KMS-11 (cell line): ENCODE results near the gene SLAMF9.
"Not testable (repeated sequence)": the region's sequence is repeated elsewhere in the genome, so short reads cannot be mapped to it uniquely, and the experiment has no call there.

Experiments used
- H2AFZ ChIP-seq: fragments of 200-600 bp; sonication (generic); 2 replicates; pipeline ENCODE4 v1.6.1; 2016; ENCODE audit warnings: antibody characterized with exemption, mixed run types, low read depth
- H3K27ac ChIP-seq: fragments of 200-600 bp; sonication (generic); 2 replicates; pipeline ENCODE4 v1.6.1; 2016; ENCODE audit warnings: mild to moderate bottlenecking, mixed run types
- H3K27me3 ChIP-seq: fragments of 200-600 bp; sonication (generic); 2 replicates; pipeline ENCODE4 v1.6.1; 2017; ENCODE audit warnings: mild to moderate bottlenecking, low read depth, mixed run types, moderate library complexity; ENCODE audit not compliant: insufficient read depth
- H3K36me3 ChIP-seq: fragments of 200-600 bp; sonication (generic); 2 replicates; pipeline ENCODE4 v1.6.1; 2017; ENCODE audit warnings: mild to moderate bottlenecking, mixed run types; ENCODE audit not compliant: insufficient read depth
- H3K4me1 ChIP-seq: fragments of 200-600 bp; sonication (generic); 2 replicates; pipeline ENCODE4 v1.6.1; 2016; ENCODE audit warnings: mild to moderate bottlenecking, low read depth, mixed run types; ENCODE audit not compliant: poor library complexity, severe bottlenecking
- H3K4me2 ChIP-seq: fragments of 200-600 bp; sonication (generic); 2 replicates; pipeline ENCODE4 v1.7.0; 2016; ENCODE audit warnings: mild to moderate bottlenecking, mixed run types
- H3K4me3 ChIP-seq: fragments of 200-600 bp; sonication (generic); IDR thresholded peaks from 2 replicates; pipeline ENCODE4 v1.6.1; 2017; ENCODE audit warnings: low read depth, low read length, mixed read lengths; ENCODE audit not compliant: insufficient read depth
- H3K79me2 ChIP-seq: fragments of 200-600 bp; sonication (generic); 2 replicates; pipeline ENCODE4 v1.6.1; 2016; ENCODE audit warnings: low read depth, mixed run types; ENCODE audit not compliant: insufficient read depth
- H3K9ac ChIP-seq: fragments of 200-600 bp; sonication (generic); 2 replicates; pipeline ENCODE4 v1.6.1; 2016; ENCODE audit warnings: mild to moderate bottlenecking, mixed run types
- H4K20me1 ChIP-seq: fragments of 200-600 bp; sonication (generic); 2 replicates; pipeline ENCODE4 v1.6.1; 2016; ENCODE audit warnings: mild to moderate bottlenecking, mixed run types; ENCODE audit not compliant: insufficient read depth
- TF ChIP-seq, protein P1 (sequence below): fragments of 200-600 bp; sonication (generic); conservative IDR thresholded peaks from 2 replicates; pipeline ENCODE4 v1.6.1; 2017; ENCODE audit warnings: low read depth, mild to moderate bottlenecking, antibody characterized with exemption, low read length, moderate library complexity, mixed read lengths

The SLAMF9 gene

DNA sequence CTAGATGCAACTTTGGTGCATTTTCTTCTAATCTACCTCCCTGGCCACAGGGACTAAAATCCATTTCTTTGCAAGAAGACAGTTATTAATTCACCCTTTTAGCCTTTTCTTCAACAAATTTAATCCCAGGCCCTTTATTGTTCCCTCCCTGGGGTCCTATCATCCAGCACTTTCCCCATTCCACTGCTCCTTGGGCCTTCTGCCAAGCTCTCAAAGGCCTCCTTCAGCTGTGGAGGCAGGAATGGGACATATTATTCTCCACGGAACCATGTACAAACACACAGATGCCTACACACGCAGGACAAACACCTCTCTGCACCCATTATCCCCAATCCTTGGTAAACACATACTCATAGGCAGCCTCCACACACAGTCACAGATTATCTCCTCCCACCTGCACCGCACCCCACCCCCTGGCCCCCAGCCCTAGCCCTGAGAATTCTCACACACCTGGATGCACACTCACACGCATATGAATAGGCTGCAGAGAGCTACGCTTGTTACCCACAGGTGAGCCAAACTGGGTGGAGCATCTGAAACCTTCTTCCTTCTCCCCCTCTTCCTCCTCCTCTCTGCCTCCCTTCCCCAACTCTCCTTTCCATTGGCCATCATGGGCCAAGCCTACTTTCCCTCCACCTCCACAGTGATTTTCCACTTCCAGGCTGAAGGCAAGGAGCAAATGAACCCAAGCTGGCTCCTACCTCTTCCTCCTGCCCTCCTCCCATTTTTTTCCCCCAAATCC is 40.4 kb downstream of the SLAMF9 start:
- no peak overlapping the region for H3K27ac ChIP-seq
- TF ChIP-seq, protein P1, sequence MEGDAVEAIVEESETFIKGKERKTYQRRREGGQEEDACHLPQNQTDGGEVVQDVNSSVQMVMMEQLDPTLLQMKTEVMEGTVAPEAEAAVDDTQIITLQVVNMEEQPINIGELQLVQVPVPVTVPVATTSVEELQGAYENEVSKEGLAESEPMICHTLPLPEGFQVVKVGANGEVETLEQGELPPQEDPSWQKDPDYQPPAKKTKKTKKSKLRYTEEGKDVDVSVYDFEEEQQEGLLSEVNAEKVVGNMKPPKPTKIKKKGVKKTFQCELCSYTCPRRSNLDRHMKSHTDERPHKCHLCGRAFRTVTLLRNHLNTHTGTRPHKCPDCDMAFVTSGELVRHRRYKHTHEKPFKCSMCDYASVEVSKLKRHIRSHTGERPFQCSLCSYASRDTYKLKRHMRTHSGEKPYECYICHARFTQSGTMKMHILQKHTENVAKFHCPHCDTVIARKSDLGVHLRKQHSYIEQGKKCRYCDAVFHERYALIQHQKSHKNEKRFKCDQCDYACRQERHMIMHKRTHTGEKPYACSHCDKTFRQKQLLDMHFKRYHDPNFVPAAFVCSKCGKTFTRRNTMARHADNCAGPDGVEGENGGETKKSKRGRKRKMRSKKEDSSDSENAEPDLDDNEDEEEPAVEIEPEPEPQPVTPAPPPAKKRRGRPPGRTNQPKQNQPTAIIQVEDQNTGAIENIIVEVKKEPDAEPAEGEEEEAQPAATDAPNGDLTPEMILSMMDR: no peak

DNA sequence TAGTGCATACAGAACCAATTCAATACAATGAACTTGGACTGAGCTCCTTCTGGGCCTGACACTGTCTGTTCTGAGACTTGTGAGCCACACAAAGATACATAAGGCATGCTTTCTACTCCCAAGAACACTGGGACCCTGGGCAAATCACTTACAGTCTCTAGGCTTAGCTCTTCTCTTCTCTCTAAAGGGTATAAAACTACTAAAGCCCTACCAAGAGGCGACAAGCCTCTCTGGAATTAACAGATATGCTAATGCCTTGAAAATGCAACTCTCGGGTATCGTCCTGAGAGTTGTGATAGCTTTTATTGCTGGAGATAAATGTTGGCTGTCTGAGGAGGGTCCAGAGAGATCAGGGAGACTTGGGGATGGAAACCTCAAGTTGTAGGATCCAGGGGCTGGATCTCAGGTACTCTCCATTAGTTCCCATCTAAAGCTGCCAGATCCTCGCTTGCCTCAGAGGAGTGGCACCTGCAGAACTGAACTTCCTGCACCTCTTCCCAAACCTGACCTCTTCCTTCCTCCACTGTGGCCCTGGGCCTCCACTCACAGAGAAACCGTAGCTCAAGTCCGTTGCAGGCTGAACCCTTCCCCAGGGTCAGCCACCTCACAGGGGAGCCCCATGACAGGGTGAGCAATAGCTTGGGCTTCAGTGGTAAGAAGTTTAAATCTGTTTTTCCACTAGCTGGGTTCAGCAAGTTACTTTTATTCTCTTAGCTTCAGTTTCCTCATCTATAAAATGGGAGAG is 42.5 kb downstream of the SLAMF9 start:
- Histone ChIP-seq H3K4me3 (peak overlapping the region; percentile 65), H4K20me1 (no peaks in the 10 kb centered on the region), H3K79me2 (no peaks in the 10 kb centered on the region), H3K4me1 (peaks cover 38% of the 10 kb centered on the region), H3K27ac (peak overlapping the region; percentile 75), H2AFZ (no peak overlapping the region), H3K9ac (peak overlapping the region; percentile 56; the same call in 1 of the 2 replicates), H3K4me2 (peak overlapping the region; percentile 84), H3K27me3 (no peaks in the 10 kb centered on the region), H3K36me3 (no peaks in the 10 kb centered on the region)
- TF ChIP-seq, protein P1: no peak

More for the DNA sequence above, 40.4 kb downstream of the SLAMF9 start:
- H3K79me2 ChIP-seq: no peaks in the 10 kb centered on the region
- no peak overlapping the region for H3K4me2 ChIP-seq
- H4K20me1 ChIP-seq: no peaks in the 10 kb centered on the region
- H3K9ac ChIP-seq: no peak overlapping the region
- peaks cover 52% of the 10 kb centered on the region for H3K4me1 ChIP-seq
- no peaks in the 10 kb centered on the region; the same call in 1 of the 2 replicates for H3K36me3 ChIP-seq
- H3K27me3 ChIP-seq: no peaks in the 10 kb centered on the region
- no peak overlapping the region for H3K4me3 ChIP-seq
- no peak overlapping the region for H2AFZ ChIP-seq

DNA sequence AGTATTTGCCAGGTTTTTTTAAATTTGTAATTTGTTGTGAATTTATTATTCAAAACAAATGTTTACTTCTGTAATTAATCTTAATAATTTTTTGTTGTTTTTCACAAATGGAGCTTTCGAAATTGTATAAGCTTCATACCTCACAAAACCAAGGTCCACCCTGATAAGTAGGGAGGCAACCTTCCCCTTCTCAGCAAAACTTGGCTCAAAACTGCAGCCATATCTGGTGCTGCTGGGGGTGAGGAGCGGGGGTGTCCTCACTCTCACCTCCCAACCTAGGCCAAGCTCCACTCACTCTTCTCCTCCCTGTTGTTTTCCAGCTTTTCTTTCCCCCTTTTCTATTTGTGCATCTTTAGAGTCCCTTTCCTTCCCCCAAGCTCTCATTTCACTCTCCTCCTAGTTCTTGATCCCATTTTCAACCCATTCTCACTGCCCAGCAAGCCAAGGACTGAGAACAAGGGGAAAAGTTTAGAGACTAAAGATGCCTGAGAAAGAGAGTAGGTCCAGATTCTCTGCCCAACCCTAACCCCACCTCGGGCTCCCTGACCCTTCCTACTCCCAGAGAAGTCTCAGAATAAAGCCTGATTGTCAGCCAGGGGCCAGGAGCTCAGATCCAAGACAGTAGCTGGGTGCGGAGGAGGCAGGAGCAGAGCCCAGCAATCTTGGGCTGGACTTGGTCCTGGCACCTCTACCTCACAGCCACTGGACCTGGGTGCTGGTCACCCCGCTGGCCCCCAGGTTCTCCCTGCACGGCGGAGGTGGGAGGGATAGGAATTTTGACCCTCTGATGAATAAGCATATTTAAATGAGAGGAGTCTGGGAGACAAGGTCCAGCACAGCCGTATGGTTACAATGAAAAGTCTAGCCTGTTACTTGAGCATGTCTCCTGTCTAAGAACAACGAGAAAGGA is 45.8 kb downstream of the SLAMF9 start:
- H3K27me3 ChIP-seq: no peaks in the 10 kb centered on the region
- no peaks in the 10 kb centered on the region for H4K20me1 ChIP-seq
- no peak overlapping the region for H3K4me2 ChIP-seq
- H3K36me3 ChIP-seq: no peaks in the 10 kb centered on the region
- no peak overlapping the region for H2AFZ ChIP-seq
- no peaks in the 10 kb centered on the region for H3K79me2 ChIP-seq
- peaks cover 37% of the 10 kb centered on the region for H3K4me1 ChIP-seq
- no peak overlapping the region for H3K4me3 ChIP-seq
- no peak overlapping the region for H3K27ac ChIP-seq
- H3K9ac ChIP-seq: no peak overlapping the region
- TF ChIP-seq, protein P1: no peak

DNA sequence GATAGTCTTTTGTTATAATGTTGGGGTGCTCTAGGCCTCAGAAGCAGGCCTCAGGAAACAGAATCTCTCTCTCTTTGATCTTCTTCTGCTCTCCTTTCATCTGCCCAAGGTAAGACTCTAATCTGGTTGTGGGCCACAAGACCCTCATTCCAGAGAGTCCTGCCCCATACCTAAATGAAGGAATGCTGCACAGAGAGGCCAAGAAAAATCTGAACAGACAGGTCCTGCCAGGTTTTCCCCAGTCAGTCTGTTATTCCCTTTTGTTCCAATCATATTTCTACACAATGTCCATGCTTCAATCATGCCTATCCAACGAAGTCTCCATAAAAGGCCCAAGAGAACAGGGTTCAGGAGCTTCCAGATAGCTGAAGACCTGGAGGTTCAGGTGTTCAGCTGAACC is 47.1 kb downstream of the SLAMF9 start:
- no peak overlapping the region for H3K27ac ChIP-seq
- no peaks in the 10 kb centered on the region for H3K79me2 ChIP-seq
- H4K20me1 ChIP-seq: no peaks in the 10 kb centered on the region
- H3K36me3 ChIP-seq: no peaks in the 10 kb centered on the region
- H3K4me1 ChIP-seq: peaks cover 24% of the 10 kb centered on the region
- no peak overlapping the region for H3K4me3 ChIP-seq
- TF ChIP-seq, protein P1: no peak
- H3K27me3 ChIP-seq: no peaks in the 10 kb centered on the region
- no peak overlapping the region for H3K4me2 ChIP-seq
- H3K9ac ChIP-seq: no peak overlapping the region
- no peak overlapping the region for H2AFZ ChIP-seq

- not testable (repeated sequence) for H3K27me3 ChIP-seq, H3K4me2 ChIP-seq, H3K4me3 ChIP-seq, H3K4me1 ChIP-seq, H4K20me1 ChIP-seq, H3K9ac ChIP-seq, H3K79me2 ChIP-seq, H3K27ac ChIP-seq, H2AFZ ChIP-seq, H3K36me3 ChIP-seq
These were observed 50.0 kb downstream of the SLAMF9 start for GRCh38 chr1:159904036-159904435.
